Esophagus muscularis mucosa (tissue), 4 donors: Measurements from ENCODE around the gene GATB. TPM values are rescaled to one million over a fixed set of nuclear protein-coding genes. Genes with fewer than 3 reads are reported as not detected.

Experiments used
- DNase-seq: peaks from one replicate; pipeline ENCODE4 v3.0.0-alpha.2; 2017; ENCODE audit errors: extremely low spot score
- H3K27ac ChIP-seq, 4 donors: fragments of 200-600 bp; sonication (generic); replicated peaks in 1 of 4; 1 replicate in 3 of 4; 2 replicates in 1 of 4; pipeline ENCODE4 v1.5.1; 2016 to 2019; ENCODE audit warnings: mild to moderate bottlenecking in 1 of 4
- H3K27me3 ChIP-seq, 4 donors: fragments of 200-600 bp; sonication (generic); one replicate each; pipeline versions ENCODE4 v1.5.1 to v1.6.0; 2016 to 2019
- H3K36me3 ChIP-seq, 4 donors: fragments of 200-600 bp; sonication (generic); one replicate each; pipeline ENCODE4 v1.5.1; 2016 to 2019
- H3K4me1 ChIP-seq, 4 donors: fragments of 200-600 bp; sonication (generic); one replicate each; pipeline ENCODE4 v1.5.1; 2016 to 2019
- H3K4me3 ChIP-seq, 4 donors: fragments of 200-600 bp; sonication (generic); 1 replicate in 2 of 4; 2 replicates in 2 of 4; pipeline ENCODE4 v1.5.1; 2016 to 2019; ENCODE audit warnings: mild to moderate bottlenecking in 4 of 4, moderate library complexity in 1 of 4
- H3K9me3 ChIP-seq, 4 donors: fragments of 200-600 bp; sonication (generic); 1 replicate in 3 of 4; 2 replicates in 1 of 4; pipeline ENCODE4 v1.5.1; 2016 to 2019
- EP300 ChIP-seq: sonication (generic); formaldehyde crosslinking; IDR thresholded peaks from one replicate; pipeline ENCODE4 v1.6.1; 2017; ENCODE audit warnings: antibody characterized with exemption
- POLR2A ChIP-seq: fragments of 450-650 bp; IDR thresholded peaks from one replicate; pipeline ENCODE4 v1.6.1; 2017; ENCODE audit warnings: antibody characterized with exemption, moderate library complexity, mild to moderate bottlenecking, low read depth
- POLR2AphosphoS5 ChIP-seq, 2 donors: sonication (generic); formaldehyde crosslinking; IDR thresholded peaks; one replicate each; pipeline ENCODE4 v1.6.1; 2017; ENCODE audit warnings: antibody characterized with exemption in 2 of 2
- WGBS: methylation state at CpG from one replicate; pipeline ENCODE4 v1.1.5; 2018; 5-methylcytosine and 5-hydroxymethylcytosine counted together
- intact Hi-C: fragments of 100-400 bp; cut with DNase I; formaldehyde crosslinking; loops from one replicate; pipeline ENCODE4 v1.15.1; 2023
- total RNA-seq, 4 donors: library from RNA; depleted of rRNA; stranded (reverse); fragments of >200 nt; gene quantifications; one replicate each; pipeline versions ENCODE4 v1.1.0 to v1.2.1, GENCODE V29; 2016
- TF ChIP-seq, protein P1 (sequence below), 3 experiments: fragments of 200-600 bp in 2 of 3; fragments of 450-650 bp in 1 of 3; sonication (generic) in 2 of 3; IDR thresholded peaks; one replicate each; pipeline ENCODE4 v1.5.1; 2017 to 2019; ENCODE audit warnings: antibody characterized with exemption in 3 of 3, mild to moderate bottlenecking in 2 of 3, moderate library complexity in 1 of 3

The GATB gene
- total RNA-seq, 4 donors from 2014 or later: 12.4 to 19.9 (median 16.4) TPM

DNA sequence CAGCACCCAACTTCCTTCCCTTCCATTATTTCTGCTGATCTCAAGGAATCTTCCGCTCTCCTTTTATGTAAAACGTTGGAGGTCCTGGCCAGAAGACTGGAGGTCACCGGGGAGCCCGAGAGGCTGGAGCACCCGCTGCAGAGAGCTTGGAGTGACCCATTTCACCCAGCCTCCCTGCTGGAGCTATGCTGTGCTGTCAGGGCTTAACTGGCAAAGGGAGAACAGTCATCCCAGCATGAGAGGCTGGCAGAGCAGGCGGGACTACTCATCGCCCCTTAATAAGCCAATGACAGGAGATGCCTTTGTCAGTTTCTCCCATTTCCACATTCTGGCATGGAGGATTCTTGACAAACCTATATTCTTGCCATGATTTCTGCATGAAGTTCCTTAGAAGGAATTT is 98.9 kb downstream of the GATB start:
- H3K36me3 ChIP-seq: peaks cover 0 to 11% (median 0%) of the 10 kb centered on the region in 4 donors
- H3K4me1 ChIP-seq: peaks cover 5 to 31% (median 23%) of the 10 kb centered on the region in 4 donors
- intact Hi-C loops: no loop called here
- no peaks in the 10 kb centered on the region for H3K9me3 ChIP-seq
- TF ChIP-seq POLR2AphosphoS5 (IDR thresholded peaks at IDR 0.05) (no peak), EP300 (no peak), POLR2A (no peak)
- TF ChIP-seq, protein P1, sequence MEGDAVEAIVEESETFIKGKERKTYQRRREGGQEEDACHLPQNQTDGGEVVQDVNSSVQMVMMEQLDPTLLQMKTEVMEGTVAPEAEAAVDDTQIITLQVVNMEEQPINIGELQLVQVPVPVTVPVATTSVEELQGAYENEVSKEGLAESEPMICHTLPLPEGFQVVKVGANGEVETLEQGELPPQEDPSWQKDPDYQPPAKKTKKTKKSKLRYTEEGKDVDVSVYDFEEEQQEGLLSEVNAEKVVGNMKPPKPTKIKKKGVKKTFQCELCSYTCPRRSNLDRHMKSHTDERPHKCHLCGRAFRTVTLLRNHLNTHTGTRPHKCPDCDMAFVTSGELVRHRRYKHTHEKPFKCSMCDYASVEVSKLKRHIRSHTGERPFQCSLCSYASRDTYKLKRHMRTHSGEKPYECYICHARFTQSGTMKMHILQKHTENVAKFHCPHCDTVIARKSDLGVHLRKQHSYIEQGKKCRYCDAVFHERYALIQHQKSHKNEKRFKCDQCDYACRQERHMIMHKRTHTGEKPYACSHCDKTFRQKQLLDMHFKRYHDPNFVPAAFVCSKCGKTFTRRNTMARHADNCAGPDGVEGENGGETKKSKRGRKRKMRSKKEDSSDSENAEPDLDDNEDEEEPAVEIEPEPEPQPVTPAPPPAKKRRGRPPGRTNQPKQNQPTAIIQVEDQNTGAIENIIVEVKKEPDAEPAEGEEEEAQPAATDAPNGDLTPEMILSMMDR (IDR thresholded peaks at IDR 0.05): no peak
- DNase-seq: no peak
- H3K27me3 ChIP-seq: no peaks in the 10 kb centered on the region
- no peak overlapping the region for H3K27ac ChIP-seq
- no peak overlapping the region for H3K4me3 ChIP-seq
- 96% methylated on average over 7 of the region's 7 CpGs for WGBS

DNA sequence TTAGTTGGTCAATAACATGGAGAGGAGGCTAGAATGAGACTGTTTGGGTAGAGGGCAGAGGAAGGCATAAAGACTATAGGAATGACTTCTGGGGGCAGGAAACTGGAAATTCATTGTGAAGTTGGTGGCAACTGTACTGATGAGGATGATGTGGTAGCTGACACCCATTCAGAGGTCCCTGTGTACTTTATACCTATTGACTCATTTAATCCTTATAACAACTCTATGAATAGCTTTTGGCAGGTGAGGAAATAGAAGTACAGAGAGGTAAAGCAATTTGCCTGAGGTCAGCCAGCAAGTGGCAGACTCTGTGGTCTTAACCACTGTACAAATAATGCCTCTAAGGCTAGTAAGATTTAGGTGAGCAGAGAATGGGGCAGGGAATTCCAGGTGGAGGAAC is 100.1 kb downstream of the GATB start:
- intact Hi-C loops: no loop called here
- H3K36me3 ChIP-seq: peaks cover 0 to 15% (median 0%) of the 10 kb centered on the region in 4 donors
- H3K9me3 ChIP-seq: no peaks in the 10 kb centered on the region
- H3K4me1 ChIP-seq: peaks cover 5 to 31% (median 23%) of the 10 kb centered on the region in 4 donors
- DNase-seq: no peak
- no peak for TF ChIP-seq EP300
- TF ChIP-seq POLR2AphosphoS5 (IDR thresholded peaks at IDR 0.05): no peak
- TF ChIP-seq, protein P1 (IDR thresholded peaks at IDR 0.05): no peak
- no peak for TF ChIP-seq POLR2A
- no peaks in the 10 kb centered on the region for H3K27me3 ChIP-seq
- H3K4me3 ChIP-seq: no peak overlapping the region
- H3K27ac ChIP-seq: peak overlapping the region in 2 of 4 donors; percentile 72 to 87

GRCh38 chr4:151659601-151660364 is 101.0 kb downstream of the GATB start:
- Histone ChIP-seq H3K36me3 (peaks cover 0 to 15% (median 0%) of the 10 kb centered on the region in 4 donors), H3K4me3 (no peak overlapping the region), H3K27me3 (no peaks in the 10 kb centered on the region), H3K9me3 (no peaks in the 10 kb centered on the region), H3K27ac (peak overlapping the region; percentile 65 to 87 (median 74)), H3K4me1 (peaks cover 5 to 31% (median 23%) of the 10 kb centered on the region in 4 donors)
- intact Hi-C loops: no loop called here
- peak in 1 of 2 donors; percentile 57 for TF ChIP-seq POLR2AphosphoS5 (IDR thresholded peaks at IDR 0.05)
- TF ChIP-seq, protein P1 (IDR thresholded peaks at IDR 0.05): no peak
- 44% methylated on average over 12 of the region's 12 CpGs for WGBS
- no peak for DNase-seq

GRCh38 chr4:151658959-151659600 is 101.7 kb downstream of the GATB start:
- intact Hi-C loops: no loop called here
- Histone ChIP-seq H3K9me3 (no peaks in the 10 kb centered on the region), H3K27ac (peak overlapping the region; percentile 65 to 87 (median 74))

DNA sequence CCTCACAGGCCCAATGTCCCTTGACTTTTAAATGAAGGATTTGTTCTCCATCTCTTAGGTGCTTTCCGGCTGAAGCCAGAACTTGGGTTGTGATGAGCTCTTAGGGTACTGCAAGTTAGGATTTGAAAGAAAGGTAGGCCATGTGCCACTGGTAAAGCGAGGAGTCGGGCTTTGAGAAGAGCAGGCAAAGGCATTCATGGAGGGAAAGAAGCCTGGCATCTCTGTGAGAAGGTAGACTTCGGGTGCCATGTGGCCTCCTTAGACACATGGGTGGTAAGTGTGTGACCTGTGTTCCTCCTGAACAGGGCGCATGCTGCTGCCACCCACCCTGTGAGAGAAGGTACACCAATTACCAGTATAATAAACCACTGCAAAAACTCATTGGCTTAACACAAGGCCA is 102.9 kb downstream of the GATB start:
- no peaks in the 10 kb centered on the region for H3K27me3 ChIP-seq
- peak; percentile 75 for DNase-seq
- no peak for TF ChIP-seq POLR2A
- TF ChIP-seq, protein P1 (IDR thresholded peaks at IDR 0.05): no peak
- H3K27ac ChIP-seq: peak overlapping the region in 1 of 4 donors; percentile 87
- no peaks in the 10 kb centered on the region for H3K9me3 ChIP-seq
- no peak overlapping the region for H3K4me3 ChIP-seq
- intact Hi-C loops: no loop called here
- WGBS: 91% methylated on average over 5 of the region's 5 CpGs
- peaks cover 7 to 38% (median 23%) of the 10 kb centered on the region in 4 donors for H3K4me1 ChIP-seq
- H3K36me3 ChIP-seq: peaks cover 0 to 8% (median 0%) of the 10 kb centered on the region in 4 donors

More at GRCh38 chr4:151658959-151659600, 101.7 kb downstream of the GATB start:
- Histone ChIP-seq H3K4me1 (peaks cover 5 to 31% (median 23%) of the 10 kb centered on the region in 4 donors), H3K27me3 (no peaks in the 10 kb centered on the region), H3K36me3 (peaks cover 0 to 15% (median 0%) of the 10 kb centered on the region in 4 donors), H3K4me3 (no peak overlapping the region)
- peak; percentile 87 for DNase-seq
- TF ChIP-seq POLR2AphosphoS5 (IDR thresholded peaks at IDR 0.05): peak in 1 of 2 donors; percentile 32
- no peak for TF ChIP-seq POLR2A
- TF ChIP-seq EP300: peak; percentile 53
